Endodermal cell (in vitro differentiated cells): Measurements from ENCODE around the gene TMEM209. TPM values are rescaled to one million over a fixed set of nuclear protein-coding genes. Genes with fewer than 3 reads are reported as not detected.
A peak's percentile ranks its signal among the peaks of the same experiment; 100 is the strongest.
"Not testable (repeated sequence)": the region's sequence is repeated elsewhere in the genome, so short reads cannot be mapped to it uniquely, and the experiment has no call there.

Experiments used
- DNase-seq: peaks from one replicate; pipeline ENCODE4 v3.0.0-alpha.2; 2017
- H3K27ac ChIP-seq: 2 replicates; pipeline ENCODE4 v1.5.1; 2013; ENCODE audit warnings: mild to moderate bottlenecking, low read depth, low read length, moderate library complexity
- H3K27me3 ChIP-seq: 2 replicates; pipeline ENCODE4 v1.6.1; 2013; ENCODE audit warnings: mild to moderate bottlenecking, low read length, moderate library complexity; ENCODE audit not compliant: insufficient read depth, control insufficient read depth, poor library complexity, severe bottlenecking
- H3K36me3 ChIP-seq: 2 replicates; pipeline ENCODE4 v1.7.0; 2013; ENCODE audit warnings: mild to moderate bottlenecking, low read length, moderate library complexity; ENCODE audit not compliant: control insufficient read depth, insufficient read depth
- H3K4me1 ChIP-seq: one replicate; pipeline ENCODE4 v1.7.0; 2013; ENCODE audit warnings: low read length; ENCODE audit not compliant: control insufficient read depth, insufficient read depth
- H3K4me3 ChIP-seq: 2 replicates; pipeline ENCODE4 v1.5.1; 2013; ENCODE audit warnings: mild to moderate bottlenecking, low read length, moderate library complexity
- H3K9ac ChIP-seq: 2 replicates; pipeline ENCODE4 v1.6.1; 2013; ENCODE audit warnings: mild to moderate bottlenecking, low read length, moderate library complexity; ENCODE audit not compliant: poor library complexity, severe bottlenecking; ENCODE audit errors: extremely low read depth
- H3K9me3 ChIP-seq: 2 replicates; pipeline ENCODE4 v1.6.1; 2013; ENCODE audit warnings: mild to moderate bottlenecking, low read length, moderate library complexity; ENCODE audit not compliant: control insufficient read depth
- H3K27ac Mint-ChIP-seq: 2 replicates; pipeline ENCODE4 v1.8.0; 2020; ENCODE audit warnings: mixed read lengths
- H3K27me3 Mint-ChIP-seq: 2 replicates; pipeline ENCODE4 v1.8.0; 2021; ENCODE audit warnings: mild to moderate bottlenecking, mixed read lengths; ENCODE audit not compliant: insufficient read depth
- H3K36me3 Mint-ChIP-seq: 2 replicates; pipeline ENCODE4 v1.8.0; 2020; ENCODE audit warnings: low read depth, mixed read lengths
- H3K4me1 Mint-ChIP-seq: 2 replicates; pipeline ENCODE4 v1.8.0; 2020; ENCODE audit warnings: mixed read lengths
- H3K4me3 Mint-ChIP-seq: 2 replicates; pipeline ENCODE4 v1.8.0; 2020; ENCODE audit warnings: mild to moderate bottlenecking, moderate library complexity, mixed read lengths
- H3K9me3 Mint-ChIP-seq: 2 replicates; pipeline ENCODE4 v1.8.0; 2020; ENCODE audit warnings: mild to moderate bottlenecking, mixed read lengths
- WGBS, 2 experiments: methylation state at CpG; one replicate each; pipeline versions ENCODE4 v1.1.5 to v1.1.7; 2013; ENCODE audit warnings: missing lambda C conversion rate in 2 of 2, mixed read lengths in 1 of 2; ENCODE audit not compliant: insufficient coverage in 1 of 2, insufficient read length in 1 of 2; 5-methylcytosine and 5-hydroxymethylcytosine counted together
- long read RNA-seq, 4 experiments: library from polyadenylated mRNA in 2 of 4; library from RNA in 1 of 4; library from capped mRNA in 1 of 4; stranded (forward) in 3 of 4; unstranded in 1 of 4; transcript quantifications; one replicate each; pipeline ENCODE4 v2.0.0, GENCODE V29; 2020 to 2021; ENCODE audit warnings: inconsistent platforms in 1 of 4
- polyA plus RNA-seq, 2 experiments: library from polyadenylated mRNA; stranded (reverse); fragments of 50-300 nt; gene quantifications; one replicate each; pipeline ENCODE4 v1.2.3, GENCODE V29; 2013
- total RNA-seq, 2 donors: library from RNA; stranded (reverse); fragmentation: NEBNext Ultra II Directional in 1 of 2; extraction: Animal tissue kit (Norgen Biotek cat#: 25700) in 1 of 2; gene quantifications; 2 replicates in 1 of 2; 3 replicates in 1 of 2; pipeline ENCODE4 v1.2.1, GENCODE V29; 2021
- TF ChIP-seq, protein P1 (sequence below): fragments of 200-600 bp; sonication (generic); conservative IDR thresholded peaks from 2 replicates; pipeline ENCODE4 v1.5.0; 2021; ENCODE audit warnings: antibody characterized with exemption, mild to moderate bottlenecking

TMEM209 gene
- 10 to 100 TPM; 30.9 to 37.9 TPM for total RNA-seq
- polyA plus RNA-seq (2013, experiment 1 of 2): 32.7 TPM
- 30.7 TPM for polyA plus RNA-seq (2013, experiment 2 of 2)
- long read RNA-seq, experiment 1, partial matches to known transcripts: 9 of 12 reads
- long read RNA-seq, experiment 1, other reads (novel, unspliced or antisense): 2 of 12 reads
- long read RNA-seq, experiment 2, transcript TMEM209-206 (14 exons, 1,961 nt): minor isoform, 7 of 113 reads
- long read RNA-seq, experiment 2, transcript TMEM209-201 (15 exons, 3,545 nt): major isoform, 89 of 113 reads
- long read RNA-seq, experiment 2, partial matches to known transcripts: 11 of 113 reads
- long read RNA-seq, experiment 2, other reads (novel, unspliced or antisense): 6 of 113 reads
- long read RNA-seq, experiment 3, transcript TMEM209-201 (15 exons, 3,545 nt): major isoform, 28 of 51 reads
- long read RNA-seq, experiment 3, partial matches to known transcripts: 16 of 51 reads
- long read RNA-seq, experiment 3, other reads (novel, unspliced or antisense): 6 of 51 reads
- long read RNA-seq, experiment 4, partial matches to known transcripts: 4 of 7 reads
- long read RNA-seq, experiment 4, other reads (novel, unspliced or antisense): 2 of 7 reads

DNA sequence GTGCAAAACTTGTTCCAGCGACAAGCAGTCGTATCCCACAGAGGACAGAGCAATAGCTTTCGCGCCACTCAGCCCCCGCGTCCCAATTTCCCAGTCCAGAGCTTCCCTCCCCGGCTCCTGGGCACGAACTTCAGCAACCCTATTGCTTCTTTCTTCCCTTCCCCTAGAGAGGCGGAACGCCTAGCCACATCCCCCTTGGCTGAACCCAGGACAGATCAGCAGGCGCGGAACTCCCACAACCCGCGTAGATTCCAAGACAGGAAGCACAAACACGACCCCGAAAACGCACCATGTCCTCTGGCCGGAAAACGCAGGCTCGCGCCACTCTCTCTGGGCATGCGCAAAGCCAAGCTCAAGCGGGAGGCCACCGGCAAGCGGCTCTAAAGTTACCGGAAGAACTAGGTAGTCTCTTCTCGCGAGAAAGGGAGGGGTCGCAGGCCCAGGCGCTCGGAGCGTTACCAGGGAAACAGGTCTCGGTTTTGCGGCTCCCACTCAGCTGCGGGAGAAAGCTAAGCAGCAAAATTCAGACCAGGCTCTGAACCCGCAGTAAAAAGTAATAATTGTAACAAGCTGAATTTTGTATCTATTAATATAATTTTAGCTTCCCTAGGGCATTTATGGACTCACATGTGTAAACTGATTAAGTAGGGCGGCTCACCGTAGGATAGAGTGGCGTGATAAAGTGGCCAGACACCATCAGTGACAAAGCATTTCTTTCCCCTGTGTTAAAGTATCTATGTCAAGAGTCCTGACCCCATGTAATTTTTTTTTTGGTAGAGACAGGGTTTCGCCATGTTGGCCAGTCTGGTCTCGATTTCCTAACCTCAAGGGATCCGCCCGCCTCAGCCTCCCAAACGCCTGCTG is at the start of gene TMEM209:
TSS of gene TMEM209 (minus strand) at position 323 of the 864 bp plus-strand sequence. CDS start at position 292, 31 bp downstream.
- TF ChIP-seq, protein P1, sequence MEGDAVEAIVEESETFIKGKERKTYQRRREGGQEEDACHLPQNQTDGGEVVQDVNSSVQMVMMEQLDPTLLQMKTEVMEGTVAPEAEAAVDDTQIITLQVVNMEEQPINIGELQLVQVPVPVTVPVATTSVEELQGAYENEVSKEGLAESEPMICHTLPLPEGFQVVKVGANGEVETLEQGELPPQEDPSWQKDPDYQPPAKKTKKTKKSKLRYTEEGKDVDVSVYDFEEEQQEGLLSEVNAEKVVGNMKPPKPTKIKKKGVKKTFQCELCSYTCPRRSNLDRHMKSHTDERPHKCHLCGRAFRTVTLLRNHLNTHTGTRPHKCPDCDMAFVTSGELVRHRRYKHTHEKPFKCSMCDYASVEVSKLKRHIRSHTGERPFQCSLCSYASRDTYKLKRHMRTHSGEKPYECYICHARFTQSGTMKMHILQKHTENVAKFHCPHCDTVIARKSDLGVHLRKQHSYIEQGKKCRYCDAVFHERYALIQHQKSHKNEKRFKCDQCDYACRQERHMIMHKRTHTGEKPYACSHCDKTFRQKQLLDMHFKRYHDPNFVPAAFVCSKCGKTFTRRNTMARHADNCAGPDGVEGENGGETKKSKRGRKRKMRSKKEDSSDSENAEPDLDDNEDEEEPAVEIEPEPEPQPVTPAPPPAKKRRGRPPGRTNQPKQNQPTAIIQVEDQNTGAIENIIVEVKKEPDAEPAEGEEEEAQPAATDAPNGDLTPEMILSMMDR: no peak
- H3K27me3 ChIP-seq: no peaks in the 10 kb centered on the region
- peak within 1 kb of the TSS; percentile 99 for H3K27ac Mint-ChIP-seq
- H3K4me1 Mint-ChIP-seq: no peaks in the 10 kb centered on the region
- WGBS, 2 experiments: 12 to 18% methylated on average over 29 to 43 of the region's 44 CpGs
- DNase-seq: peak; percentile 98
- H3K9me3 ChIP-seq: no peaks in the 10 kb centered on the region
- H3K9ac ChIP-seq: peak within 1 kb of the TSS; percentile 97
- H3K4me3 ChIP-seq: peak within 1 kb of the TSS; percentile 98
- H3K27ac ChIP-seq: peak within 1 kb of the TSS; percentile 95
- H3K36me3 Mint-ChIP-seq: peaks cover 31% of the 10 kb centered on the region
- no peaks in the 10 kb centered on the region for H3K27me3 Mint-ChIP-seq
- peak within 1 kb of the TSS; percentile 96 for H3K4me3 Mint-ChIP-seq
- no peaks in the 10 kb centered on the region for H3K9me3 Mint-ChIP-seq
- H3K36me3 ChIP-seq: peaks cover 36% of the 10 kb centered on the region
- H3K4me1 ChIP-seq: no peaks in the 10 kb centered on the region

DNA sequence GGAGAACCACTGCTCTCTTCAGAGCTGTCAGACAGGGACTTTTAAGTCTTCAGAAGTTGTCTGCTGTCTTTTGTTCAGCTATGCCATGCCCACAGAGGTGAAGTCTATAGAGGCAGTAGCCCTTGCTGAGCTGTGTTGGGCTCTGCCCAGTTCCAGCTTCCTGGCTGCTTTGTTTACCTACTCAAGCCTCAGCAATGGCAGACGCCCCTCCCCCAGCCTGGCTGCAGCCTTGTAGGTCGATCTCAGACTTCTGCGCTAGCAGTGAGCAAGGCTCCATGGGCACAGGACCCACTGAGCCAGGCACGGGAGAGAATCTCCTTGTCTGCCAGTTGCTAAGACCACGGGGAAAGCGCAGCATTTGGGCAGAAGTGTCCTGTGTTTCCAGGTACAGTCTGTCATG is 49.3 kb upstream of the TMEM209 start:
- no peak overlapping the region for H3K27ac ChIP-seq
- H3K27me3 Mint-ChIP-seq: no peaks in the 10 kb centered on the region

DNA sequence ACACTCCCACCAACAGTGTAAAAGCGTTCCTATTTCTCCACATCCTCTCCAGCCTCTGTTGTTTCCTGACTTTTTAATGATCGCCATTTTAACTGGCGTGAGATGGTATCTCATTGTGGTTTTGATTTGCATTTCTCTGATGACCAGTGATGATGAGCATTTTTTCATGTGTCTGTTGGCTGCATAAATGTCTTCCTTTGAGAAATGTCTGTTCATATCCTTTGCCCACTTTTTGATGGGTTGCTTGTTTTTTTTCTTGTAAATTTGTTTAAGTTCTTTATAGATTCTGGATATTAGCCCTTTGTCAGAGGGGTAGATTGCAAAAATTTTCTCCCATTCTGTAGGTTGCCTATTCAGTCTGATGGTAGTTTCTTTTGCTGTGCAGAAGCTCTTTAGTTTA is 44.4 kb upstream of the TMEM209 start:
- DNase-seq, H3K36me3 Mint-ChIP-seq, H3K4me3 ChIP-seq, H3K27me3 ChIP-seq, H3K27ac ChIP-seq, H3K27me3 Mint-ChIP-seq, H3K4me3 Mint-ChIP-seq, H3K36me3 ChIP-seq, H3K9ac ChIP-seq, H3K4me1 Mint-ChIP-seq, H3K27ac Mint-ChIP-seq, H3K9me3 ChIP-seq, H3K4me1 ChIP-seq: not testable (repeated sequence)
- 78% methylated on average over 1 of the region's 3 CpGs; no CpG with 5 or more reads in 1 of the 2 experiments for WGBS, 2 experiments
- H3K9me3 Mint-ChIP-seq: peaks cover 47% of the 10 kb centered on the region

More for the DNA sequence above, 49.3 kb upstream of the TMEM209 start:
- H3K9ac ChIP-seq: no peak overlapping the region
- Mint-ChIP-seq H3K36me3 (peaks cover 10% of the 10 kb centered on the region), H3K9me3 (peaks cover 71% of the 10 kb centered on the region), H3K27ac (peak overlapping the region; percentile 61), H3K4me3 (no peak overlapping the region), H3K4me1 (peaks cover 5% of the 10 kb centered on the region)
- H3K36me3 ChIP-seq: no peaks in the 10 kb centered on the region
- no peak for DNase-seq
- no peaks in the 10 kb centered on the region for H3K4me1 ChIP-seq
- H3K27me3 ChIP-seq: no peaks in the 10 kb centered on the region
- H3K9me3 ChIP-seq: peaks cover 43% of the 10 kb centered on the region
- 74 to 83% methylated on average over 6 of the region's 6 CpGs for WGBS, 2 experiments
- H3K4me3 ChIP-seq: peak overlapping the region; percentile 56
- TF ChIP-seq, protein P1: no peak

DNA sequence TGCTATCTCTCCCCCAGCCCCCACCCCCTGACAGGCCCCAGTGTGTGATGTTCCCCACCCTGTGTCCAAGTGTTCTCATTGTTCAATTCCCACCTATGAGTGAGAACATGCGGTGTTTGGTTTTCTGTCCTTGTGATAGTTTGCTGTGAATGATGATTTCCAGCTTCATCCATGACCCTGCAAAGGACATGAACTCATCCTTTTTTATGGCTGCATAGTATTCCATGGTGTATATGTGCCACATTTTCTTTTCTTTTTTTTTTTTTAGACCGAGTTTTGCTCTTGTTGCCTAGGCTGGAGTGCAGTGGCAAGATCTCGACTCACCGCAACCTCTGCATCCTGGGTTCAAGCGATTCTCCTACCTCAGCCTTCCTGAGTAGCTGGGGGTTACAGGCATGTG is 43.6 kb upstream of the TMEM209 start:
- H3K4me3 ChIP-seq, H3K27me3 ChIP-seq, H3K27ac Mint-ChIP-seq, H3K4me3 Mint-ChIP-seq, DNase-seq, H3K27me3 Mint-ChIP-seq, H3K9me3 ChIP-seq, H3K36me3 Mint-ChIP-seq, H3K4me1 Mint-ChIP-seq, H3K9ac ChIP-seq, H3K27ac ChIP-seq, H3K36me3 ChIP-seq, H3K4me1 ChIP-seq: not testable (repeated sequence)
- peaks cover 41% of the 10 kb centered on the region for H3K9me3 Mint-ChIP-seq
- WGBS, 2 experiments: 90 to 100% methylated on average over 5 of the region's 5 CpGs

DNA sequence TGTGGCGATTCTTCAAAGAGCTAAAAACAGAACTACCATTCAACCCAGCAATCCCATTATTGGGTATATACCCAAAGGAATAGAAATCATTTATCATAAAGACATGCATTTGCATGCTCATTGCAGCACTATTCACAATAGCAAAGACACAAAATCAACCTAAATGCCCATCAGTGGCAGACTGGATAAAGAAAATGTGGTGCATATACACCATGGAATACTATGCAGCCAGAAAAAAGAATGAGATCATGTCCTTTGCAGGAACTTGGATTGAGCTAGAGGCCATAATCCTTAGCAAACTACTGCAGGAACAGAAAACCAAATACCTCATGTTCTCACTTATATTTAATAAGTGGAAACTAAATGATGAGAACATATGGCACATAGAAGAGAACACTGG is 41.3 kb upstream of the TMEM209 start:
- not testable (repeated sequence) for H3K4me1 ChIP-seq, H3K4me1 Mint-ChIP-seq, H3K4me3 Mint-ChIP-seq, H3K4me3 ChIP-seq, H3K36me3 Mint-ChIP-seq, H3K27me3 Mint-ChIP-seq, H3K27me3 ChIP-seq, DNase-seq, H3K27ac Mint-ChIP-seq, H3K27ac ChIP-seq, H3K9me3 ChIP-seq, H3K36me3 ChIP-seq, H3K9ac ChIP-seq
- peaks cover 24% of the 10 kb centered on the region for H3K9me3 Mint-ChIP-seq
- WGBS, 2 experiments: 100% methylated on average over 1 of the region's 1 CpG; no CpG with 5 or more reads in 1 of the 2 experiments
